DOHH2 (cell line): ENCODE data around the gene CHPT1.

Experiments used
- CTCF ChIP-seq: fragments of 200-600 bp; sonication (generic); IDR thresholded peaks from one replicate; pipeline ENCODE4 v1.5.1; 2014; ENCODE audit warnings: antibody characterized with exemption, mild to moderate bottlenecking, low read depth, low read length; ENCODE audit not compliant: poor library complexity, severe bottlenecking
- EZH2phosphoT487 ChIP-seq: fragments of 200-600 bp; sonication (generic); IDR thresholded peaks from 2 replicates; pipeline ENCODE4 v1.6.1; 2017; ENCODE audit warnings: borderline replicate concordance, mild to moderate bottlenecking, antibody characterized with exemption, low read length, moderate library complexity, mixed read lengths

- no peak for TF ChIP-seq CTCF
- TF ChIP-seq EZH2phosphoT487 = no peak
Observed at GRCh38 chr12:101690544-101691098, 6.8 kb upstream of the CHPT1 start.
